Keratinocyte (primary cell): ENCODE data around the gene DEFB127.

Source experiments
- EZH2 ChIP-seq: IDR thresholded peaks from one replicate; pipeline ENCODE4 v1.6.1; 2012; ENCODE audit warnings: inconsistent platforms, mild to moderate bottlenecking, low read length, moderate library complexity
- TF ChIP-seq, protein P1 (sequence below), 3 experiments: IDR thresholded peaks in 1 of 3; conservative IDR thresholded peaks in 1 of 3; optimal IDR thresholded peaks in 1 of 3; 2 replicates in 2 of 3; 3 replicates in 1 of 3; pipeline versions ENCODE3 to v1.5.1; 2011; ENCODE audit warnings: low read length in 3 of 3, mild to moderate bottlenecking in 3 of 3, moderate library complexity in 2 of 3, control low read depth in 1 of 3, inconsistent platforms in 1 of 3; ENCODE audit not compliant: insufficient read depth in 2 of 3; ENCODE audit errors: extremely low read depth in 1 of 3

DNA sequence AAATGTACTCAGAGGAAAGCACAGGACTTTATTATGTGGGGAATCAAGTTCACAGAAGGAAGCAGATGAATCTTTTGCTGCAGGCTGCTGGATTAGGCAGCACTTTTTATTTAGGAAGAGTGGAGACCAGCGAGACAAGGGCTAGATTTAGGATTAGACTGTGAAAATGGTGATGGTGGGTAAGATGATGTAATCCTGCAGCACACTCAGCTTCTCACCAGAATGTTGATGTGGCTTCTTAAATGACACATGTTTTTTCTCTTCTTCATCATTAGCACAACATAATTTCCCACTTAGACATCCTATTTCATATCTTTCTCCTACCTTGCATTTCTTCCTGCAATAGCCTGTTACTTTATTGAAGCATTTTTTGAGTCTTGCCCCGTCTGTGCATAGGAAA, 30.5 kb downstream of the DEFB127 start:
- TF ChIP-seq, protein P1, sequence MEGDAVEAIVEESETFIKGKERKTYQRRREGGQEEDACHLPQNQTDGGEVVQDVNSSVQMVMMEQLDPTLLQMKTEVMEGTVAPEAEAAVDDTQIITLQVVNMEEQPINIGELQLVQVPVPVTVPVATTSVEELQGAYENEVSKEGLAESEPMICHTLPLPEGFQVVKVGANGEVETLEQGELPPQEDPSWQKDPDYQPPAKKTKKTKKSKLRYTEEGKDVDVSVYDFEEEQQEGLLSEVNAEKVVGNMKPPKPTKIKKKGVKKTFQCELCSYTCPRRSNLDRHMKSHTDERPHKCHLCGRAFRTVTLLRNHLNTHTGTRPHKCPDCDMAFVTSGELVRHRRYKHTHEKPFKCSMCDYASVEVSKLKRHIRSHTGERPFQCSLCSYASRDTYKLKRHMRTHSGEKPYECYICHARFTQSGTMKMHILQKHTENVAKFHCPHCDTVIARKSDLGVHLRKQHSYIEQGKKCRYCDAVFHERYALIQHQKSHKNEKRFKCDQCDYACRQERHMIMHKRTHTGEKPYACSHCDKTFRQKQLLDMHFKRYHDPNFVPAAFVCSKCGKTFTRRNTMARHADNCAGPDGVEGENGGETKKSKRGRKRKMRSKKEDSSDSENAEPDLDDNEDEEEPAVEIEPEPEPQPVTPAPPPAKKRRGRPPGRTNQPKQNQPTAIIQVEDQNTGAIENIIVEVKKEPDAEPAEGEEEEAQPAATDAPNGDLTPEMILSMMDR (optimal IDR thresholded peaks at IDR 0.05 in 1 of 3, IDR thresholded peaks at IDR 0.05 in 1 of 3, conservative IDR thresholded peaks at IDR 0.05 in 1 of 3; ENCODE audit: extremely low read depth in 1 of 3, insufficient read depth in 2 of 3, low read length in 3 of 3): no peak
- TF ChIP-seq EZH2: no peak
